Kidney glomerular epithelial cell (primary cell): ENCODE results near the gene GMPPB.
"Not testable (repeated sequence)": the region's sequence is repeated elsewhere in the genome, so short reads cannot be mapped to it uniquely, and the experiment has no call there.

ENCODE experiments used
- DNase-seq: peaks from one replicate; lab custom pipeline; 2025; lab: John Stamatoyannopoulos, UW

The GMPPB gene

GRCh38 chr3:49713336-49714105 is 10.2 kb downstream of the GMPPB start:
- DNase-seq, result no peak

GRCh38 chr3:49712631-49713317 is 11.0 kb downstream of the GMPPB start:
- no peak for DNase-seq

DNA sequence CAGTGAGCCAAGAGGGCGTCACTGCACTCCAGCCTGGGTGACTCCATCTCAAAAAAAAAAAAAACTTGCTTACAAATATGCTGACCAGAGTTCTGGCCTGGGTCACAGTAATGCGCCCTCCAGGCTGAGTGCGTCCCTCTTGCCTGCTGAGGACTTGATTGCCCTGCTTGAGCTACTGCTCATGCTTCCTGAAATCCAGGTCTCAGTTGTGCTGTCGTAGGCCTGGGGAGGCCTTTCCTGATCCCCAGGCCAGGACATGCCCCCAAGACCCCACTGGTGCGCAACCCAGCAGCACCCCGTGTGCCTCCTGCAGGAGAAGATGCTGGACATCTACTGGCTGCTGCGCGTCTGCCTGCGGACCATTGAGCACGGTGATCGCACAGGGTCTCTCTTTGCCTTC is 11.6 kb downstream of the GMPPB start:
- no peak for DNase-seq

DNA sequence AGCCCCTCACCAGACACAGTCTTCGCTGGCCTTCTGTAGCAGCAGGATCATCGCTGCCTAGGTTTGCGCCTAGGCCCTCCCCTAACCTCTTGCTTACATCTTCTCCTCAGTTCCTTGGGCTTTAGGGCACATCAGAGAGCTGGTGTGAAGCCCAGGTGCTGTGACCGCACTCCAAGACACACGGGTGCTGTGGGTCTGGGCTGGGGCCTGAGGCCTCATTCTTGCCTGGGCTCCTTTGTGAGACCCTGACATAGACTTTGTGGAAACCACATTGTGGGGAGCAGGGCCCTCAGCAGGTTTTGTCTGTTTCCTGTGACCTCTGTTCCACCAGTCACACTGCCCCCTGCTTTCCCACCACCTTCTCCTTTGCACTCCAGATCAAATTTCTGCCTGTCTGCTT is 12.3 kb downstream of the GMPPB start:
- no peak for DNase-seq

GRCh38 chr3:49709852-49710251 is 13.9 kb downstream of the GMPPB start:
- DNase-seq, result no peak

- no peak for DNase-seq
These were observed 16.7 kb downstream of the GMPPB start for GRCh38 chr3:49707113-49707480.

DNA sequence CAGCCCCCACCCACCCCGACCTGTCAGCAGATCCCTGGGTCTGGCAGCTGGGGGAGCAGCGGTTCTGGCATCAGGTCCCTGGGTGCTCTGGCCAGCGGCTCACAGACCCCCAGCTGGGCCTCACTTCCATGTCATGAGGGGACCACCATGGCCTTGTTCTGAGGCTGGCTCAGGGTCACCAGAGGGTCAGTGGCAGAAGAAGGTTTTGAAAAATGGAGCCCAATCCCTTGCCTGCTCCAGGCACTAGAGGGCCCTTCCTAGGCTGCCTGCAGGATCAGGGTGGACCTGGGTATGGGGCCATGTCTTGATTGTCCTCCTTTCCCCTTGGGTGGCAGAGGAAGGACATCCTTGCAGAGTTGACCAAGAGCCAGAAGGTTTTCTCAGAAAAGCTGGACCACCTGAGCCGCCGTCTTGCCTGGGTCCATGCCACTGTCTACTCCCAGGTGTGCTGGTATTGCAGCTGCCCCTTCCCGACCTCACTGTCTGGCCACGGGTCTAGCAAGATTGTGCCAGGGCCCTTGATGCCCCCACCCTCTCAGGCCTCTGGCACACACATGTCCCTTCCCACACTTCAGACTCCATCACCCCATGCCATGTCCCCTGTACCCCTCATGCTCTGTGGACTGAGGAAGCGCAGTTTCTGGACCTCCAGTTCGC is 17.2 kb downstream of the GMPPB start:
- DNase-seq, result no peak

DNA sequence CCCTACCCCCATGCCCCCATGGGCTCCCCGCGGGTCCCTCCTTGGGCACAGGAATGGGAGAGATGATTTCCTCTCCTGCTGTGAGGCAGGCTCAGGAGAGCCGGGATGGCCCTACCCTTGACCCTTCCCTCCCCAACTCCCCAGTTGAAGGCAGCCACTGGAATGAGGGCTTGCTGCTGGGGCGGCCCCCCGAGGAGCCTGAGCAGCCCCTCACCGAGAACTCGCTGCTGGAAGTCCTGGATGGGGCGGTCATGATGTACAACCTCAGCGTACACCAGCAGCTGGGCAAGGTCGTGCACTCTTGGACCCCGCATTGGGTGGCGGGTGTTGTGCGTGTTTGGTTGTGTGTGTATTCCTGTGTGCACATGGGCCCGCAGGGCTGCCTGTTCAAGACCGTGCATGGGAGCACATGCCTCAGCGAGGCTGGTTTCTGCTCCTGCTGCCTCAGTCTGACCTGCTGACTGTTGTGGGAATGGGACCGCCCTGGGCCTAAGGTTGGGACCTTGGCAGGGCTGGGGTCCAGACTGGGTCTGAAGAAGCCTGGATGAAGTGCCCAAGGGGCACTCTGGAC is 18.3 kb downstream of the GMPPB start:
- DNase-seq, result no peak

- DNase-seq, result no peak
These were observed 19.1 kb downstream of the GMPPB start for GRCh38 chr3:49704629-49705028.

- DNase-seq, result no peak
These were observed 19.8 kb downstream of the GMPPB start for GRCh38 chr3:49703956-49704355.

GRCh38 chr3:49703443-49703927 is 20.3 kb downstream of the GMPPB start:
- peak; percentile 21 for DNase-seq

DNA sequence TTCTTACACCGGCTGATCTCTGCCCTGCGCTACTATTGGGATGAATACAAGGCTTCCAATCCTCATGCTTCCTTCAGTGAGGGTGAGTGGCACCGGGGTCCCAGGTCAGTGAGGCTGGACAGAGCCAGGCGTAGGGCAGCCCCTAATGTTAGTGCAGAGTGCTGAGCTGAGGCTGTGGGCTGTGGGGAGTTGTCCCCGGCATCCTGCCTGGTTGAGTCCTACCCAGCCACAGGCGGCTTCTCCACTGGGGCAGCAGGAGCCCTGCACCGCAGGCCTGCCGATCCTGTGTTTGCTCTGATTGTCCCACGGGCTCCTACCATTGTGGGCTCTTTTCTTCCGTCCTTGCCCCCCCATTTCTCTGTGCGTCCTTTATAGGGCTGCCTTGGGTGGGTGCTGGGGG is 21.1 kb downstream of the GMPPB start:
- no peak for DNase-seq

- no peak for DNase-seq
These were observed 22.2 kb downstream of the GMPPB start for GRCh38 chr3:49701388-49702077.

- DNase-seq, result no peak
These were observed 23.2 kb downstream of the GMPPB start for GRCh38 chr3:49700453-49701128.

DNA sequence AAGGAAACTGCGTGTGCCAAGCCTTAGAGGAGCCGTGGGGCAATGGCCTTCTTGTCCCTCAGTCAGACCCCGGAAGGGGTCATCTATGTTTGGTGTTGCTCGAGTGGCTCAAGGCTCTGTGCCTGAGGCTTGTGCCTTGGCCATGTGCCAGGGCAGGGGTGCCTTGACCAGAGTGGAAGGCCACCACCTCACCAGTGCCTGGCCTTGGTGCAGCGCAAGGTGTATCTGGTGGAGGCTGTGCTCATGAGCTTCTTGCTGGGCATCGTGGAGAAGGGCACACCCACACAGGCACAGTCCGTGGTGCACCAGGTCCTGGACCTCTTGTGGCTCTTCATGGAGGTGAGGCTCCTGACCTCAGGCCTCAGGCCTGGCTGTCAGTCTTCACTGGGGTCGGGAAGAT is 23.7 kb downstream of the GMPPB start:
- no peak for DNase-seq

DNA sequence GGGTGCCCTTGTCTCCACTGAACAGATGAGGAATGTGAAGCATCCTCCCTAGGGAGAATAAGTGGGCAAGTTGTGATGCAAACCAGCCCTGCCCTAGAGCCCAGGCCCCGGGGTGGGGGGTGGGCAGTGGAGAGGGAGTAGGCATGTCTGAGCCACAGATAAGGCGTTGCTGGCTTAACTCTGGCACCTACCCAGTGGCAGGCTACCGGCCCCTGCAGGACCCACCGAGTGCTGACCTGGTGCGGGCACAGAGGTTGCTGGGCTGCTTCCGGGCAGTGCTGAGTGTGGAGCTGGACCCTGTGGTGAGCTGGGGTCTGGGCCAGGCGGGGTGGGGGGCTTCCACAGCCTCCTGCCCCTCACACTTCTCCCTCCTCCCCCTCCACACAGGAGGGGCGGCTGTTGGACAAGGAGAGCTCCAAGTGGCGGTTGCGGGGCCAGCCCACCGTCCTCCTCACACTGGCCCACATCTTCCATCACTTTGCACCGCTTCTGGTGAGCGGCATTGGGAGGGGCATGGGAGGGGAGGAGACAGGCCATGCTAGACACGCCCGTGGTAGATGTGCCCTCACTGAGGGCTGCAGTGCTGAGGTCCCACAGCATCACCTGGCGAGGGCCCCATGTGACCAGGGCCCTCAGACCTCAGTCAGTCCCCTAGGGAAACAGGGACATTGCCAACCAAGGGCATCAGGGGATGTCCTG is 24.3 kb downstream of the GMPPB start:
- no peak for DNase-seq

GRCh38 chr3:49695350-49696015 is 28.3 kb downstream of the GMPPB start:
- not testable (repeated sequence) for DNase-seq

DNA sequence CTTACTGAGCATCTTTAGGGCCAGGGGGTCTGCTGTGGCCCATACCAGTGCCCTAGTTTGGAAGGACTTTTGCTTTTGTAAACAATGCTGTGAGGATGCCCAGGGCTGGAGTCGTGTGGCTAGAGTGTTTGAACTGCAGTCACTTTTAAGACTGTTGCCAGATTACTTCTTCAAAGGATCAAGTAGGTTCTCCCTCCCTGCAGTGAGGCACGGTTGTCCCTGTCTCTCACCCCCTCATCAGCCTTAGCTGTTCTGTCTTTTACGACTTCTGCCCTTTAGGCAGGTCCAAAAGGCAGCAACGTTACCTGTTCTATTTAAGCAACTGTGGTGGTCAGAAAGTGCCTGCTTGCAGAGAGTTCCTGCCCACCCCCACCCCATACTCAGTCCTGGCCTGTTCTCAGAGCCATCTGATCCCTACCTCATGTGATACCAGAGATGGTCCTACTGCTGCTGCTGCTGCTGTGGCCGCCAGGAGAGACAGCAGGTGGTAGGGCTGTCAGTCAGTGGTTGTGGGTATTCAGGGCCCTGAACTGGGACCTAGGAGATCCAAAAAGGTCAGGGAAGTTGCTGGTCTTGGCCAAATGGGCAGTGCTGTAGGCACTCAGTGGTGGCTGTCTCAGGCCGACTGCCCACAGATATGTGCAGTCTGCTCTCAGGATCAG is 29.2 kb downstream of the GMPPB start:
- DNase-seq, result not testable (repeated sequence)

- DNase-seq, result not testable (repeated sequence)
These were observed 32.3 kb downstream of the GMPPB start for GRCh38 chr3:49691481-49691880.

DNA sequence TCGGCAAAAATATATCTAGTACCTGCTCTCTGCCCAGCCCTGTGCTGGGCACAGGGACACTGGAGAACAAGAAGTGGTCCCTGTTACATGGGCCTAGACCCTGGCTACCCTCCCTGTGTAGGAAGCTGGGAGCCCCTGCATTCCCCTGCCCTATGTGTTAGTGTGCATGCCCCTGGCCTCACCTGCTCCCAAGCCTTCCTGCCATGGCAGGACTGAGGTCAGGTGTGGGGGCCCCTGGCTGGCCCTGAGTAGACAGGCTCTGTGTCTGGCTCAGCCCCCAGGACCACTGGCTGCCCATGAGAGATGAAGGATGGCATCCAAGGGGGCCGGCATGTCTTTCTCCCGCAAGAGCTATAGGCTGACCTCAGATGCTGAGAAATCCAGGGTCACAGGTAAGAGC is 32.9 kb downstream of the GMPPB start:
- not testable (repeated sequence) for DNase-seq
